ENCODE measurements around the gene HECW1.

HECW1 gene

GRCh38 chr7:43385309-43385680 lies 272.8 kb downstream of the HECW1 start:
- no peak for DNase-seq

- no peak for DNase-seq
Observed at GRCh38 chr7:43385856-43386255, 273.4 kb downstream of the HECW1 start.

- no peak for DNase-seq
Observed at GRCh38 chr7:43387932-43388331, 275.5 kb downstream of the HECW1 start.

- no peak for DNase-seq
Observed at GRCh38 chr7:43390576-43390975, 278.1 kb downstream of the HECW1 start.

GRCh38 chr7:43391518-43391917 lies 279.1 kb downstream of the HECW1 start:
- DNase-seq: no peak

GRCh38 chr7:43392638-43393330 lies 280.3 kb downstream of the HECW1 start:
- no peak for DNase-seq

GRCh38 chr7:43394441-43395130 lies 282.1 kb downstream of the HECW1 start:
- DNase-seq: no peak

- no peak for DNase-seq
Observed at GRCh38 chr7:43395351-43395750, 282.9 kb downstream of the HECW1 start.

- DNase-seq: no peak
Observed at GRCh38 chr7:43396187-43396740, 283.8 kb downstream of the HECW1 start.

- no peak for DNase-seq
Observed at GRCh38 chr7:43398831-43399230, 286.4 kb downstream of the HECW1 start.

GRCh38 chr7:43405948-43406347 lies 293.5 kb downstream of the HECW1 start:
- no peak for DNase-seq

- no peak for DNase-seq
Observed at GRCh38 chr7:43406961-43407360, 294.5 kb downstream of the HECW1 start.

- no peak for DNase-seq
Observed at GRCh38 chr7:43408981-43409380, 296.5 kb downstream of the HECW1 start.

GRCh38 chr7:43417455-43417854 lies 305.0 kb downstream of the HECW1 start:
- no peak for DNase-seq

- no peak for DNase-seq
Observed at GRCh38 chr7:43430411-43430810, 318.0 kb downstream of the HECW1 start.

GRCh38 chr7:43431020-43431595 lies 318.7 kb downstream of the HECW1 start:
- DNase-seq: no peak

- DNase-seq: no peak
Observed at GRCh38 chr7:43433639-43434038, 321.2 kb downstream of the HECW1 start.

GRCh38 chr7:43437001-43437400 lies 324.6 kb downstream of the HECW1 start:
- no peak for DNase-seq

- no peak for DNase-seq
Observed at GRCh38 chr7:43438897-43439479, 326.5 kb downstream of the HECW1 start.

- no peak for DNase-seq
Observed at GRCh38 chr7:43439631-43440401, 327.4 kb downstream of the HECW1 start.

GRCh38 chr7:43441231-43442130 lies 329.0 kb downstream of the HECW1 start:
- DNase-seq: no peak

GRCh38 chr7:43443381-43443780 lies 330.9 kb downstream of the HECW1 start:
- DNase-seq: no peak

Measured in amniotic stem cell (primary cell).